ENCODE data around the gene SCARB1. TPM values are rescaled to one million over a fixed set of nuclear protein-coding genes. Genes with fewer than 3 reads are reported as not detected.
A peak's percentile ranks its signal among the peaks of the same experiment; 100 is the strongest.

The SCARB1 gene
- total and polyA plus RNA-seq, 2 of the 13 experiments (the other 11 are each of a cell fraction or from before 2014, with no cell fraction given), result 63.4 to 160 TPM

GRCh38 chr12:124863416-124864325 is at the start of gene SCARB1 (continued):
- TF ChIP-seq RNF219 (CRISPR knock-in tag; IDR thresholded peaks at IDR 0.05) (no peak), MXD3 (CRISPR knock-in tag; IDR thresholded peaks at IDR 0.05) (peak; percentile 84), KDM5B (CRISPR knock-in tag; IDR thresholded peaks at IDR 0.05; ENCODE audit: borderline replicate concordance) (peak; percentile 30; the same call in 1 of the 2 replicates), ZNF234 (CRISPR knock-in tag; conservative IDR thresholded peaks at IDR 0.05) (no peak), IKZF4 (CRISPR knock-in tag; IDR thresholded peaks at IDR 0.05; ENCODE audit: borderline replicate concordance, low read depth, not compliant biosample characterization) (no peak), POGZ (CRISPR knock-in tag; IDR thresholded peaks at IDR 0.05) (peak; percentile 62; the same call in 1 of the 2 replicates), CCDC6 (CRISPR knock-in tag; IDR thresholded peaks at IDR 0.05) (peak; percentile 61; the same call in 1 of the 2 replicates), KLF9 (CRISPR knock-in tag; IDR thresholded peaks at IDR 0.05; ENCODE audit: low read depth) (no peak), ZC3H13 (CRISPR knock-in tag; IDR thresholded peaks at IDR 0.05) (0 out of 2 replicates have a peak, but pooled peaks have one; percentile 73), E2F1 (CRISPR knock-in tag; IDR thresholded peaks at IDR 0.05) (no peak), TRIM24 (CRISPR knock-in tag; IDR thresholded peaks at IDR 0.05) (no peak), ZMAT3 (CRISPR knock-in tag; conservative IDR thresholded peaks at IDR 0.05) (0 out of 2 replicates have a peak, but pooled peaks have one; percentile 70), BHLHE40 (IDR thresholded peaks at IDR 0.05; ENCODE audit: low read length) (no peak), ZNF879 (CRISPR knock-in tag; IDR thresholded peaks at IDR 0.05) (0 out of 2 replicates have a peak, but pooled peaks have one; percentile 44), AHDC1 (CRISPR knock-in tag; IDR thresholded peaks at IDR 0.05; ENCODE audit: borderline replicate concordance) (no peak), ZBTB7B (CRISPR knock-in tag; IDR thresholded peaks at IDR 0.05) (no peak), ZNF749 (CRISPR knock-in tag; IDR thresholded peaks at IDR 0.05; ENCODE audit: borderline replicate concordance) (no peak; the same call in 1 of the 2 replicates), ZNF24 (IDR thresholded peaks at IDR 0.05) (no peak), ZFP1 (CRISPR knock-in tag; IDR thresholded peaks at IDR 0.05) (no peak)
